Karpas-422 (cell line): ENCODE data around the gene EFTUD2. TPM values are rescaled to one million over a fixed set of nuclear protein-coding genes. Genes with fewer than 3 reads are reported as not detected.

Experiments used
- DNase-seq: peaks from one replicate; pipeline ENCODE4 v3.0.0-alpha.2; 2015
- H2AFZ ChIP-seq: fragments of 200-600 bp; sonication (generic); 2 replicates; pipeline ENCODE4 v1.6.1; 2014; ENCODE audit warnings: antibody characterized with exemption, low read length, mixed read lengths
- H3K27ac ChIP-seq: fragments of 200-600 bp; sonication (generic); 2 replicates; pipeline ENCODE4 v1.5.1; 2014; ENCODE audit warnings: mild to moderate bottlenecking, low read length, moderate library complexity
- H3K27me3 ChIP-seq: fragments of 200-600 bp; sonication (generic); 2 replicates; pipeline ENCODE4 v1.6.1; 2014; ENCODE audit warnings: low read length, mixed read lengths
- H3K36me3 ChIP-seq: fragments of 200-600 bp; sonication (generic); 2 replicates; pipeline ENCODE4 v1.6.1; 2014; ENCODE audit warnings: low read length, mixed read lengths; ENCODE audit not compliant: insufficient read depth
- H3K4me1 ChIP-seq: fragments of 200-600 bp; sonication (generic); 2 replicates; pipeline ENCODE4 v1.6.1; 2014; ENCODE audit warnings: mild to moderate bottlenecking, low read length, mixed read lengths
- H3K4me2 ChIP-seq: fragments of 200-600 bp; sonication (generic); 2 replicates; pipeline ENCODE4 v1.6.1; 2014; ENCODE audit warnings: low read length, low read depth, mild to moderate bottlenecking; ENCODE audit not compliant: poor library complexity, severe bottlenecking
- H3K4me3 ChIP-seq: fragments of 200-600 bp; sonication (generic); 2 replicates; pipeline ENCODE4 v1.5.1; 2014; ENCODE audit warnings: mild to moderate bottlenecking, antibody characterized with exemption, low read length, mixed read lengths
- H3K79me2 ChIP-seq: fragments of 200-600 bp; sonication (generic); 2 replicates; pipeline ENCODE4 v1.6.1; 2014; ENCODE audit warnings: mild to moderate bottlenecking, low read length, mixed read lengths
- H3K9ac ChIP-seq: fragments of 200-600 bp; sonication (generic); 2 replicates; pipeline ENCODE4 v1.6.0; 2014; ENCODE audit warnings: low read length
- H3K9me2 ChIP-seq: fragments of 200-600 bp; sonication (generic), shearing (Covaris generic); replicated peaks from 2 replicates; pipeline ENCODE4 v1.6.0; 2014; ENCODE audit warnings: mild to moderate bottlenecking, low read length, moderate library complexity; ENCODE audit not compliant: insufficient read depth
- H3K9me3 ChIP-seq: fragments of 300-700, 200-600 bp; sonication (generic); 2 replicates; pipeline ENCODE4 v1.6.1; 2014; ENCODE audit warnings: low read length, mixed read lengths
- H4K20me1 ChIP-seq: fragments of 200-600 bp; sonication (generic); 2 replicates; pipeline ENCODE4 v1.6.1; 2014; ENCODE audit warnings: mild to moderate bottlenecking, antibody characterized with exemption, low read length, low read depth; ENCODE audit not compliant: insufficient read depth
- total RNA-seq: library from RNA; depleted of rRNA; stranded (reverse); fragments of >200 nt; shearing (Covaris generic); gene quantifications from 2 replicates; pipeline ENCODE4 v1.2.3, GENCODE V29; 2014; ENCODE audit warnings: low replicate concordance

The EFTUD2 gene
- total RNA-seq, 1 experiment from 2014 or later, result 80.2 TPM

- Histone ChIP-seq H3K27ac (no peak overlapping the region), H3K9me2 (no peaks in the 10 kb centered on the region), H3K4me2 (no peak overlapping the region), H4K20me1 (peaks cover 8% of the 10 kb centered on the region; the same call in 1 of the 2 replicates), H3K27me3 (no peaks in the 10 kb centered on the region), H3K9me3 (no peaks in the 10 kb centered on the region), H3K36me3 (peaks cover 19% of the 10 kb centered on the region), H3K79me2 (peaks cover 91% of the 10 kb centered on the region), H3K9ac (no peak overlapping the region), H3K4me3 (no peak overlapping the region), H2AFZ (no peak overlapping the region), H3K4me1 (peaks cover 11% of the 10 kb centered on the region)
- no peak for DNase-seq
These were observed 4.6 kb downstream of the EFTUD2 start for GRCh38 chr17:44894642-44895041.

DNA sequence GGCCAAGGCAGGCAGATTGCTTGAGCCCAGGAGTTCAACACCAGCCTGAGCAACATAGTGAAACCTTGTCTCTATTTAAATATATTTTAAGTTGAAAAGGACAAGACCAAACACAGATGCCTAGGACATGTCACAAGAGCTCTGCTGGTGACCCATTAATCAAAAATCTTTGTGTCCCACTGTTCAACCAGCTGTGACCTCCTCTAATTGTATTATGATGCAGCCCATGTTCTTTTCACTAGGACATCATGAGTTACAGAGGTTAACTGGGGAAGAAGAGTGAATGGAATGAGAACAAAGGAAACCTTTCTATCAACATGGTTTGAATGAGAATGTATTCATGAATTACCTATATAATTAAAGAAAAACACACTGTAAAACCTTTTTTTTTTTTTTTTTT lies 7.0 kb downstream of the EFTUD2 start:
- Histone ChIP-seq H3K9ac (no peak overlapping the region), H3K27me3 (no peaks in the 10 kb centered on the region), H4K20me1 (peaks cover 29% of the 10 kb centered on the region; the same call in 1 of the 2 replicates), H3K9me3 (no peaks in the 10 kb centered on the region), H3K4me2 (no peak overlapping the region), H3K4me3 (no peak overlapping the region), H3K36me3 (peaks cover 19% of the 10 kb centered on the region), H3K27ac (no peak overlapping the region), H3K79me2 (peaks cover 95% of the 10 kb centered on the region), H3K4me1 (no peaks in the 10 kb centered on the region; the same call in 1 of the 2 replicates), H3K9me2 (no peaks in the 10 kb centered on the region), H2AFZ (no peak overlapping the region)
- DNase-seq, result no peak

DNA sequence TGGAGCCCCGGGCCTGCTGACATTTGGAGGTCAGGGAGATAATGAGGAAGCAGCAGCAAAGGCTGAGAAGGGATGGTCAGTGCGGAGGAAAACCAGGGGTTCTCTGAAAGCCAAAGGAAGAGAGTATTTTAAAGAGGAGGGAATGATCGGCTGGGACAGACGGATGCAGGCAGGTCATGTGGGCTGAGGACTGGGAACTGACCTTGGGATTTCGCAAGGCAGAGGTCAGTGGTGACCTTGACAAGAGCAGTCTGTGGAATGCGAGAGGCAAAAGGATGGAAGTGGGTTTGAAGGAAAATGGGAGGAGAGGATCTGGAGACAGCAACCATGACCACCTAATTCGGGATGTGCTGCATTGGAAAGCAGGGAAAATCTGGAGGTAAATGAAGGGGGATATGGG lies 10.2 kb downstream of the EFTUD2 start:
- Histone ChIP-seq H3K4me2 (no peak overlapping the region), H3K36me3 (peaks cover 34% of the 10 kb centered on the region)

DNA sequence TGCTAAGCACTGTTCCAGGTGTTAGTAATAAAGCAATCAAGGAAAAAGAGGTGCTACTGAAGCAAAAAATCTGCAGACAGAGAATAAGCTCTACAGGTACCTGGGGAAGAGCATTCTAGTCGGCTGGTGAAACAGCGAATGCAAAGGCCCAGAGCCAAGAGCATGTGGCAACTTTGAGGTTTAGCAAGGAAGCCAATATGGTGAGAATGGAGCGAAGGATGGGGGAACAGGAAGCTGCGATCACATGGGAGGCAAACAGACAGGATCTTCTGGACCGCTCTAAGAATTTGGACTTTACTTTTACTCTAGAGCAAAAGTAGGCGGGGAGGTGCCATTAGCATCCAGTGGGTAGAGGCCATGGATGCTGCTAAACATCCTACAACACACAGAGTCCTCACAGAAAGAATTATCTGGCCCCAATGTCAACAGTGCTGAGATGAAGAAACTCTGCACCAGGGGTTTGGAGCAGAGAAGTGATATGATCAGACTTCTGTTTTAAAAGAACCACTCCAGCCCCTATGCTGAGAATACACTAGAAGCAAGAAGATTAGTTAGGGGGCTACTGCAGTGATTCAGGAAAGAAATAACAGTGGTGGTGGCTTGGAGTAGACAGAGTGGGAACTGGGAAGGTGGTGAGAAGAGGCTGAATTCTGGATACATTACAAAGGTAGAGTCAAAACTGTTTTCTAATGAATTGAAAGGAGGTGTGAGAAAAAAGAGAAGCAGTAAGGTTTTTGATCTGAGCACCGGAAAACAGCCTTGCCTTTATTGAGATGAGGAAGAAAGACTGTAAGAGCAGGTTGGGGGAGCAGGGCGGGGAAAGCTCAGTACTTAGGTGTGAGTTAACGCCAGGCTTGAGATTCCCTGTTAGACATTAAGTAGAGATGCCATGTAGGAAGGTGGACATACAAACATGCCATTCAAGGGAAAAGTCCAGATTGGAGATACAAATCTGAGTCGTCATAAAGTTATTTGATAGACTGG lies 11.0 kb downstream of the EFTUD2 start:
- H3K4me2 ChIP-seq, result no peak overlapping the region
- H3K9me2 ChIP-seq, result no peaks in the 10 kb centered on the region
- peaks cover 37% of the 10 kb centered on the region for H3K36me3 ChIP-seq
- no peaks in the 10 kb centered on the region for H3K4me1 ChIP-seq
- no peaks in the 10 kb centered on the region for H3K27me3 ChIP-seq
- no peak for DNase-seq
- H3K9ac ChIP-seq, result no peak overlapping the region
- H3K4me3 ChIP-seq, result no peak overlapping the region
- peaks cover 31% of the 10 kb centered on the region; the same call in 1 of the 2 replicates for H4K20me1 ChIP-seq
- H3K79me2 ChIP-seq, result peaks cover 67% of the 10 kb centered on the region
- H3K9me3 ChIP-seq, result no peaks in the 10 kb centered on the region
- H3K27ac ChIP-seq, result no peak overlapping the region
- no peak overlapping the region for H2AFZ ChIP-seq

More for the DNA sequence above, 10.2 kb downstream of the EFTUD2 start:
- no peaks in the 10 kb centered on the region for H3K9me3 ChIP-seq
- H2AFZ ChIP-seq, result no peak overlapping the region
- H3K79me2 ChIP-seq, result peaks cover 72% of the 10 kb centered on the region
- no peak overlapping the region for H3K27ac ChIP-seq
- no peaks in the 10 kb centered on the region for H3K27me3 ChIP-seq
- DNase-seq, result no peak
- H3K9ac ChIP-seq, result no peak overlapping the region
- no peaks in the 10 kb centered on the region for H3K4me1 ChIP-seq
- H4K20me1 ChIP-seq, result peaks cover 31% of the 10 kb centered on the region; the same call in 1 of the 2 replicates
- H3K4me3 ChIP-seq, result no peak overlapping the region
- no peaks in the 10 kb centered on the region for H3K9me2 ChIP-seq

GRCh38 chr17:44887016-44887415 lies 12.2 kb downstream of the EFTUD2 start:
- Histone ChIP-seq H3K27ac (no peak overlapping the region), H3K4me3 (no peak overlapping the region), H3K9ac (no peak overlapping the region), H3K79me2 (peaks cover 55% of the 10 kb centered on the region), H3K9me2 (no peaks in the 10 kb centered on the region), H2AFZ (no peak overlapping the region), H3K4me2 (no peak overlapping the region), H4K20me1 (peaks cover 31% of the 10 kb centered on the region; the same call in 1 of the 2 replicates), H3K36me3 (peaks cover 38% of the 10 kb centered on the region), H3K4me1 (no peaks in the 10 kb centered on the region), H3K9me3 (no peaks in the 10 kb centered on the region), H3K27me3 (no peaks in the 10 kb centered on the region)
- no peak for DNase-seq

DNA sequence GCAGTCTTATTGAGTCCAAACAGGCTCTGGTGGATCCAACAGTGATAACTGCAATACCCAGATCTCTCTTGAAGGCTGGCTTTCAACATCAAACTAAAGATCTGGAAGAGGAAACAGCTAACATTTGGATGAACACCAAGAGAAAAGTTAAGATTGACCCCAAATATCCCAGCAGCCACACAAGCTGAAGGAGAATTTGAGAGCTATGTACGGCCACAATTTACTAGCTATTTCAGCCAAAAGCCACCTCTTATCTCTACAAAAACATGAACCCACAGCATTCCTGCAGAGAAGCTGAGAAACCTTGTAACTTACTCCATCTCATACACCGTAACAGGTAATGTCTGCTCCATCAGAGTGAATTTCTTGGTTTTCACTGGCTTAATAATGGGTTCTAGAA lies 14.3 kb downstream of the EFTUD2 start:
- peaks cover 31% of the 10 kb centered on the region; the same call in 1 of the 2 replicates for H4K20me1 ChIP-seq
- H3K27me3 ChIP-seq, result no peaks in the 10 kb centered on the region
- no peak overlapping the region for H3K27ac ChIP-seq
- no peak overlapping the region for H3K9ac ChIP-seq
- H3K79me2 ChIP-seq, result peaks cover 34% of the 10 kb centered on the region
- H2AFZ ChIP-seq, result no peak overlapping the region
- H3K4me1 ChIP-seq, result no peaks in the 10 kb centered on the region
- no peak for DNase-seq
- H3K4me2 ChIP-seq, result no peak overlapping the region
- no peak overlapping the region for H3K4me3 ChIP-seq
- H3K36me3 ChIP-seq, result peaks cover 48% of the 10 kb centered on the region; the same call in 1 of the 2 replicates
- H3K9me3 ChIP-seq, result no peaks in the 10 kb centered on the region
- H3K9me2 ChIP-seq, result no peaks in the 10 kb centered on the region

DNA sequence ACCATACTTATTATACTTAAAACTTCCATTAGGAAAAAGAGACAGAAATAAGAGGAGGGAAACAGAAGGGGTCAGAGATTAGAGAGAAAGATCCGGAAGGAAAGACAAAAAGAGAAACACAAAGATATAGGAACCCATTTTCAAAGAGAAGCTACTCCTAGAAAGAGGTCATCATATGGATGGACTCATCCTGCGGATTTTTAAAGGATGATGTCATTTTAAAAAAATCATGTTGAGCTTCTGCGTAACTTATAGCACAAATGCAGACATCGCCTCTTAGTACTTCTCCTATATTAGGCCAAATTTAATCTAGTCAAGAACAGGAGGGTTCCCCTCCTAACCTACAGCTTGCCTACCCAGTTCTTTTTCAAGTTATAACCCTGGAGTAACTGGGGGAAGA lies 18.1 kb downstream of the EFTUD2 start:
- Histone ChIP-seq H3K9ac (no peak overlapping the region), H3K27me3 (no peaks in the 10 kb centered on the region), H3K4me3 (no peak overlapping the region), H3K4me2 (no peak overlapping the region), H3K36me3 (peaks cover 53% of the 10 kb centered on the region; the same call in 1 of the 2 replicates), H3K9me3 (no peaks in the 10 kb centered on the region), H2AFZ (no peak overlapping the region), H3K79me2 (0 out of 2 replicates have a peak, but pooled peaks cover 5% of the 10 kb centered on the region), H3K4me1 (no peaks in the 10 kb centered on the region), H4K20me1 (no peaks in the 10 kb centered on the region), H3K9me2 (no peaks in the 10 kb centered on the region), H3K27ac (no peak overlapping the region)
- no peak for DNase-seq

- no peak overlapping the region for H3K4me2 ChIP-seq
- H3K27ac ChIP-seq, result no peak overlapping the region
- H4K20me1 ChIP-seq, result no peaks in the 10 kb centered on the region
- H3K27me3 ChIP-seq, result no peaks in the 10 kb centered on the region
- no peaks in the 10 kb centered on the region for H3K9me2 ChIP-seq
- no peak overlapping the region for H3K9ac ChIP-seq
- H3K36me3 ChIP-seq, result peaks cover 50% of the 10 kb centered on the region; the same call in 1 of the 2 replicates
- no peak overlapping the region for H3K4me3 ChIP-seq
- H2AFZ ChIP-seq, result no peak overlapping the region
- DNase-seq, result no peak
- no peaks in the 10 kb centered on the region for H3K9me3 ChIP-seq
- no peaks in the 10 kb centered on the region for H3K4me1 ChIP-seq
- 0 out of 2 replicates have a peak, but pooled peaks cover 5% of the 10 kb centered on the region for H3K79me2 ChIP-seq
These were observed 19.2 kb downstream of the EFTUD2 start for GRCh38 chr17:44880062-44880461.
